EL (cell line): ENCODE results near the gene SCT.

ENCODE experiments used
- DNase-seq: peaks from one replicate; pipeline ENCODE4 v3.0.0-alpha.2; 2016

Gene SCT

GRCh38 chr11:621838-622237 is 5.1 kb downstream of the SCT start:
- DNase-seq: no peak

- DNase-seq: no peak
Observed at GRCh38 chr11:620935-621814, 5.8 kb downstream of the SCT start.

- DNase-seq: no peak
Observed at GRCh38 chr11:620201-620600, 6.8 kb downstream of the SCT start.

GRCh38 chr11:619628-620050 is 7.3 kb downstream of the SCT start:
- DNase-seq: no peak

- DNase-seq: no peak
Observed at GRCh38 chr11:618856-619627, 7.9 kb downstream of the SCT start.

- DNase-seq: no peak
Observed at GRCh38 chr11:617912-618682, 8.9 kb downstream of the SCT start.

GRCh38 chr11:617199-617911 is 9.6 kb downstream of the SCT start:
- DNase-seq: no peak

- no peak for DNase-seq
Observed at GRCh38 chr11:616320-617198, 10.4 kb downstream of the SCT start.

- DNase-seq: peak; percentile 95
Observed at GRCh38 chr11:615504-616319, 11.3 kb downstream of the SCT start, which contains the start of gene IRF7. Gene IRF7 (minus strand): TSS chr11:615950. CDS start chr11:615364, 586 bp downstream.

- DNase-seq: peak; percentile 28
Observed at GRCh38 chr11:614623-615503, 12.1 kb downstream of the SCT start.

- peak; percentile 36 for DNase-seq
Observed at GRCh38 chr11:614021-614622, 12.9 kb downstream of the SCT start.

GRCh38 chr11:613369-613968 is 13.5 kb downstream of the SCT start:
- peak; percentile 60 for DNase-seq

- no peak for DNase-seq
Observed at GRCh38 chr11:612961-613300, 14.1 kb downstream of the SCT start.

- peak; percentile 48 for DNase-seq
Observed at GRCh38 chr11:612201-612960, 14.6 kb downstream of the SCT start.

- DNase-seq: no peak
Observed at GRCh38 chr11:611001-611996, 15.7 kb downstream of the SCT start.

GRCh38 chr11:610146-610801 is 16.7 kb downstream of the SCT start:
- DNase-seq: no peak
